ELR (cell line): ENCODE results near the gene SMAD7.
A peak's percentile ranks its signal among the peaks of the same experiment; 100 is the strongest.
"Not testable (repeated sequence)": the region's sequence is repeated elsewhere in the genome, so short reads cannot be mapped to it uniquely, and the experiment has no call there.

Experiments
- DNase-seq: peaks from one replicate; pipeline ENCODE4 v3.0.0-alpha.2; 2015; ENCODE audit warnings: low read depth

The SMAD7 gene

GRCh38 chr18:48878471-48878870 is 72.3 kb downstream of the SMAD7 start:
- no peak for DNase-seq

- no peak for DNase-seq
Observed at GRCh38 chr18:48877941-48878340, 72.8 kb downstream of the SMAD7 start.

- DNase-seq = no peak
Observed at GRCh38 chr18:48876590-48876989, 74.2 kb downstream of the SMAD7 start.

DNA sequence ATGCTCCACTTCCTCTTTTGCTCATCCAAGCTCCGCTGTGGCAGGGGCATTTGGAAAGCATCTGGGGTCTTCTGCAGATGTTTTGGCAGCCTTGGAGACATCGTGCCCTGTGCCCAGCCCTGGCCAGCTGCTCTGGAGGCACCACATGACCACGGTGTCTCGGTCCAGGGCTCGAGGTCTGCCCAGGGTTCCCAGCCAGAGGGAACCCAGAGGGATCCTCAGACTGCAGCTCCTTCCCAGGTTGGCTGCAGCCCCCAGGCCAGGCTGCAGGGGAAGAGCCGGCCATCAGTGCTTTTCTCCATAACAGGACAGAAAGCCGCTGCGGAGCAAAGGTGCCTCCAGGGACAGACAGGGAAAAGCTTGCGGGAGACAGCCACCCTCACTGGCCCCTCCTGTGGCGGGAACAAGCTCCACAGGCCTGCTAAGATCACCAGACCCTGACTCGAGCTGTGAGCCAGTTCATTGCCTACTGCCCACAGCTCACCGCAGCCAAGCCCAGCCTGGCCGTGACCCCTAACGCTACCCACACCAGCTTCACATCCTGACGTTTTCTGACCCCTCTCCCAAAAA is 74.7 kb downstream of the SMAD7 start:
- no peak for DNase-seq

GRCh38 chr18:48875314-48875941 is 75.3 kb downstream of the SMAD7 start:
- no peak for DNase-seq

DNA sequence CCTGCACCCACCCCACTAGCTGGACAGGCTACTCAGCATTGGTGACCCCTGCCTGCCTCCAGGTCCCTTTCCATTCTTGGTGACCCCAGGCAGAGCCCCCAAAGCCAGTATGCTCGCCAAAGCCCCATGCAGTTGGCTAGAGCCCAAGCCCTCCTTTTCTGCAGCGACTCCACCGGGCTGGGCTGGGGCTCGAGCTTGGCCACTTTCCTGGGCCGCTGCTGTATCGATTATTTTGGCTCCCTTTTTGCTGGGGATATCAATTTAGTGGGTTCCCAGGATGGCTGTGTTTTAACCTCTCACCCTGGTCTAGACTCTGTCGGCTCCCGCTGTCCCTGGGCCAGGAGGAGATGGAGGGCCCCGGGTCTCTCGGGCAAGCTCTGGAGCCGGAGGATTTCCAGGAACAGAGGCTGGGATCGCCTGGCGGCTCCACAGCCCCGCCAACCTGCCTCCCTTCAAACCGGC is 76.0 kb downstream of the SMAD7 start:
- no peak for DNase-seq

- no peak for DNase-seq
Observed at GRCh38 chr18:48874233-48874632, 76.5 kb downstream of the SMAD7 start.

GRCh38 chr18:48872234-48873145 is 78.3 kb downstream of the SMAD7 start:
- peak; percentile 68 for DNase-seq

- no peak for DNase-seq
Observed at GRCh38 chr18:48871391-48872166, 79.2 kb downstream of the SMAD7 start.

- DNase-seq = not testable (repeated sequence)
Observed at GRCh38 chr18:48870926-48871325, 79.8 kb downstream of the SMAD7 start.
